ENCODE results near the gene NUDC. TPM values are rescaled to one million over a fixed set of nuclear protein-coding genes. Genes with fewer than 3 reads are reported as not detected.

The NUDC gene
- total and polyA plus RNA-seq, 2 of the 4 experiments (the other 2 are of a cell fraction) = 34.8 to 89.8 TPM

DNA sequence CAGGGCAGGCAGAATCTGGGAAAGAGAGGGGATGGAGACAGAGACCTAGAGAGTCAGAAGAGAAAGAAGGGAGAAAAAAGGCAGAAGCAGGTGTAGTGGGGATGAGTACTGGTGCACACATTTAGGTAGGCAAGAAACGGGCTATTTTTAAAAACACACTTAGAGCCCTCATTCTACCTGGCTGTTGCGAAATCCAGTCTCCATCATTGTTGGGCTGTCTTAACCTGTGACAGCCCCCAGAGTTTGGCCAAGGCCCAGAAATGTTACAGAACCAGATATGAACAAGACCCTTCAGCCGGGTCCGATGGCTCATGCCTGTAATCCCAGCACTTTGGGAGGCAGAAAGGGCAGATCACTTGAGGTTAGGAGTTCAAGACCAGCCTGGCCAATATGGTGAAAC lies 51.3 kb downstream of the NUDC start:
- Histone ChIP-seq H3K36me3 (ENCODE audit: control insufficient read depth, insufficient read depth, low read length) (no peaks in the 10 kb centered on the region), H3K9me1 (ENCODE audit: insufficient read depth, low read length) (peaks cover 12% of the 10 kb centered on the region; the same call in 1 of the 2 replicates), H4K20me1 (ENCODE audit: insufficient read depth, low read length) (no peaks in the 10 kb centered on the region), H3K9ac (ENCODE audit: low read depth, low read length) (no peak overlapping the region), H3K4me3 (ENCODE audit: insufficient read depth, low read depth, low read length) (no peak overlapping the region), H3K79me1 (ENCODE audit: low read depth in 1 of 2, low read length in 2 of 2) (no peaks in the 10 kb centered on the region), H4K8ac (ENCODE audit: low read depth in 2 of 2, low read length in 2 of 2) (no peak overlapping the region; a peak in 1 of 4 replicates), H4K91ac (ENCODE audit: insufficient read depth, low read depth, low read length) (no peak overlapping the region), H4K5ac (ENCODE audit: low read depth, low read length) (no peak overlapping the region), H2BK15ac (ENCODE audit: low read depth, low read length) (no peak overlapping the region), H3K23ac (ENCODE audit: low read depth, low read length) (no peak overlapping the region), H3K4me2 (ENCODE audit: low read depth, low read length) (no peak overlapping the region), H3K27me3 (ENCODE audit: control insufficient read depth, insufficient read depth, low read length) (no peaks in the 10 kb centered on the region), H3K14ac (replicated peaks; ENCODE audit: low read depth, low read length) (no peak overlapping the region), H3K56ac (ENCODE audit: extremely low read depth, insufficient read depth, low read length) (no peak overlapping the region), H2AK9ac (replicated peaks; ENCODE audit: low read depth, low read length, poor library complexity) (peak overlapping the region; percentile 88), H3K9me3 (ENCODE audit: control insufficient read depth, insufficient read depth, low read length) (no peaks in the 10 kb centered on the region), H2AFZ (replicated peaks; ENCODE audit: low read length, poor library complexity) (peak overlapping the region; percentile 78), H3K27ac (ENCODE audit: insufficient read depth, low read length) (no peak overlapping the region), H3K18ac (ENCODE audit: low read depth, low read length) (no peak overlapping the region), H3K4ac (ENCODE audit: low read depth, low read length) (no peak overlapping the region), H2BK5ac (ENCODE audit: low read depth, low read length, poor library complexity, severe bottlenecking) (no peak overlapping the region), H3K4me1 (ENCODE audit: control insufficient read depth, insufficient read depth, low read length) (peaks cover 3% of the 10 kb centered on the region; the same call in 1 of the 2 replicates), H2AK5ac (ENCODE audit: low read depth, low read length) (no peak overlapping the region), H2BK120ac (ENCODE audit: low read depth, low read length) (no peak overlapping the region), H2BK20ac (ENCODE audit: low read depth, low read length) (no peak overlapping the region)
- no peak for DNase-seq
- intact Hi-C loops (cut with micrococcal nuclease) (no loop called here), in situ Hi-C loops (cut with MboI; ENCODE audit: low sequenced_read_pairs) (no loop called here), dilution Hi-C loops (cut with HindIII; ENCODE audit: low sequenced_read_pairs, unreplicated experiment) (no loop called here)
- ATAC-seq (ENCODE audit: low read depth) = no peak
- WGBS, 2 experiments (ENCODE audit: extremely low coverage in 2 of 2, insufficient read length in 1 of 2) = 83% methylated on average over 1 of the region's 4 CpGs; no CpG with 5 or more reads in 1 of the 2 experiments
- ChIA-PET CTCF (interaction anchor here (0.6 to 1.0 kb wide), 2 partner anchors 9 to 447 kb away, joined by 3 to 6 read pairs; no protein-coding TSS in a partner anchor), POLR2A (ENCODE audit: unreplicated experiment) (no interaction called here)
- BruUV-seq (replicated peaks) = no TSS peak
- TF ChIP-seq SMC3 (IDR thresholded peaks at IDR 0.05; ENCODE audit: low read depth, low read length) (no peak), CEBPB (IDR thresholded peaks at IDR 0.05; ENCODE audit: low read depth, low read length) (peak; percentile 77), MXI1 (IDR thresholded peaks at IDR 0.05; ENCODE audit: borderline replicate concordance, low read depth, low read length) (no peak)

Data from IMR-90 (cell line).